Prostate gland (tissue), 2 donors: ENCODE measurements around the gene MYO6. TPM values are rescaled to one million over a fixed set of nuclear protein-coding genes. Genes with fewer than 3 reads are reported as not detected.

Experiments
- DNase-seq: peaks from one replicate; pipeline ENCODE4 v3.0.0-alpha.2; 2019; ENCODE audit warnings: low spot score
- H3K27ac ChIP-seq, 2 donors: fragments of 200-600 bp; sonication (generic); 2 replicates each; pipeline ENCODE4 v1.5.1; 2017 to 2019
- H3K27me3 ChIP-seq: fragments of 200-600 bp; sonication (generic); replicated peaks from 2 replicates; pipeline ENCODE4 v1.5.1; 2019; ENCODE audit not compliant: insufficient read depth
- H3K36me3 ChIP-seq, 2 donors: fragments of 200-600 bp; sonication (generic); 1 replicate in 1 of 2; 2 replicates in 1 of 2; pipeline versions ENCODE4 v1.5.1 to v1.8.1; 2017 to 2019
- H3K4me1 ChIP-seq: fragments of 200-600 bp; sonication (generic); replicated peaks from 2 replicates; pipeline ENCODE4 v1.5.1; 2019
- H3K4me3 ChIP-seq, 2 donors: fragments of 200-600 bp; sonication (generic); 2 replicates each; pipeline ENCODE4 v1.5.1; 2017 to 2019
- H3K9me3 ChIP-seq: fragments of 200-600 bp; sonication (generic); 2 replicates; pipeline ENCODE4 v1.5.1; 2017
- POLR2A ChIP-seq: fragments of 450-650 bp; IDR thresholded peaks from one replicate; pipeline ENCODE4 v1.6.1; 2016; ENCODE audit warnings: antibody characterized with exemption, mild to moderate bottlenecking
- POLR2AphosphoS5 ChIP-seq: sonication (generic); formaldehyde crosslinking; IDR thresholded peaks from one replicate; pipeline ENCODE4 v1.6.1; 2017; ENCODE audit warnings: antibody characterized with exemption
- WGBS: methylation state at CpG from one replicate; pipeline ENCODE4 v1.1.5; 2018; 5-methylcytosine and 5-hydroxymethylcytosine counted together
- intact Hi-C: fragments of 100-400 bp; cut with DNase I; formaldehyde crosslinking; loops from one replicate; pipeline ENCODE4 v1.14.2; 2022
- total RNA-seq, 2 donors: library from RNA; depleted of rRNA; stranded (reverse); fragments of >200 nt; gene quantifications; one replicate each; pipeline ENCODE4 v1.1.0, GENCODE V29; 2016
- TF ChIP-seq, protein P1 (sequence below), 4 experiments: fragments of 200-600 bp in 2 of 4; fragments of 450-650 bp in 2 of 4; sonication (generic) in 2 of 4; IDR thresholded peaks; 1 replicate in 3 of 4; 2 replicates in 1 of 4; pipeline ENCODE4 v1.5.1; 2016 to 2019; ENCODE audit warnings: antibody characterized with exemption in 4 of 4, mild to moderate bottlenecking in 2 of 4, moderate library complexity in 2 of 4

The MYO6 gene
- total RNA-seq, 2 donors from 2014 or later: 50.1 to 58.7 TPM

DNA sequence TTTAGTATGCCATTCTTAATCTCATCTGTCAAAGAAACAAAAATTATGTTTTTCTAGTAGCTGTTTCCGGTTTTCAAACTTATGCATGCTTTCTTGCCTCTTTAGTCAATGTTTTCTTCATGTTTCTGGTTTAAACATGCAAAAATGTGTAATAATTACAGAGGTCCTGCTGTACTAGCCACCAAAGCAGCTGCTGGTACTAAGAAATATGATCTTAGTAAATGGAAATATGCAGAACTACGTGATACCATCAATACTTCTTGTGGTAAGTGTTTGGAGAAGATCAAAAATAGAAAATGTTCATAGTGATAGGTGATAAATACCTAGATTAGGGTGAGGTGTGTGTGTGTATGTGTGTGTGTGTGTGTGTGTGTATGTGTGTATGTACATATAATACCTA is 158.4 kb downstream of the MYO6 start:
- no peaks in the 10 kb centered on the region for H3K36me3 ChIP-seq
- no peak for DNase-seq
- H3K4me3 ChIP-seq: no peak overlapping the region
- intact Hi-C loops: no loop called here
- H3K27me3 ChIP-seq: no peaks in the 10 kb centered on the region
- WGBS: 88% methylated on average over 2 of the region's 2 CpGs
- H3K4me1 ChIP-seq: no peaks in the 10 kb centered on the region
- H3K9me3 ChIP-seq: no peaks in the 10 kb centered on the region
- TF ChIP-seq, protein P1, sequence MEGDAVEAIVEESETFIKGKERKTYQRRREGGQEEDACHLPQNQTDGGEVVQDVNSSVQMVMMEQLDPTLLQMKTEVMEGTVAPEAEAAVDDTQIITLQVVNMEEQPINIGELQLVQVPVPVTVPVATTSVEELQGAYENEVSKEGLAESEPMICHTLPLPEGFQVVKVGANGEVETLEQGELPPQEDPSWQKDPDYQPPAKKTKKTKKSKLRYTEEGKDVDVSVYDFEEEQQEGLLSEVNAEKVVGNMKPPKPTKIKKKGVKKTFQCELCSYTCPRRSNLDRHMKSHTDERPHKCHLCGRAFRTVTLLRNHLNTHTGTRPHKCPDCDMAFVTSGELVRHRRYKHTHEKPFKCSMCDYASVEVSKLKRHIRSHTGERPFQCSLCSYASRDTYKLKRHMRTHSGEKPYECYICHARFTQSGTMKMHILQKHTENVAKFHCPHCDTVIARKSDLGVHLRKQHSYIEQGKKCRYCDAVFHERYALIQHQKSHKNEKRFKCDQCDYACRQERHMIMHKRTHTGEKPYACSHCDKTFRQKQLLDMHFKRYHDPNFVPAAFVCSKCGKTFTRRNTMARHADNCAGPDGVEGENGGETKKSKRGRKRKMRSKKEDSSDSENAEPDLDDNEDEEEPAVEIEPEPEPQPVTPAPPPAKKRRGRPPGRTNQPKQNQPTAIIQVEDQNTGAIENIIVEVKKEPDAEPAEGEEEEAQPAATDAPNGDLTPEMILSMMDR (IDR thresholded peaks at IDR 0.05): no peak
- TF ChIP-seq POLR2A (no peak), POLR2AphosphoS5 (no peak)
- H3K27ac ChIP-seq: no peak overlapping the region

- H3K27me3 ChIP-seq: no peaks in the 10 kb centered on the region
- H3K4me3 ChIP-seq: no peak overlapping the region
- intact Hi-C loops: no loop called here
- TF ChIP-seq, protein P1 (IDR thresholded peaks at IDR 0.05): no peak
- TF ChIP-seq POLR2AphosphoS5 (no peak), POLR2A (no peak)
- no peak for DNase-seq
- H3K36me3 ChIP-seq: no peaks in the 10 kb centered on the region
- H3K9me3 ChIP-seq: no peaks in the 10 kb centered on the region
- no peak overlapping the region for H3K27ac ChIP-seq
- no peaks in the 10 kb centered on the region for H3K4me1 ChIP-seq
Observed at GRCh38 chr6:75913040-75913439, 164.0 kb downstream of the MYO6 start.

- TF ChIP-seq POLR2AphosphoS5 (no peak), POLR2A (no peak)
- TF ChIP-seq, protein P1 (IDR thresholded peaks at IDR 0.05): no peak
- Histone ChIP-seq H3K27ac (no peak overlapping the region), H3K36me3 (no peaks in the 10 kb centered on the region), H3K27me3 (no peaks in the 10 kb centered on the region), H3K4me1 (no peaks in the 10 kb centered on the region), H3K4me3 (no peak overlapping the region), H3K9me3 (no peaks in the 10 kb centered on the region)
- intact Hi-C loops: no loop called here
- no peak for DNase-seq
Observed at GRCh38 chr6:75922226-75922625, 173.2 kb downstream of the MYO6 start.

- DNase-seq: no peak
- no peak overlapping the region for H3K4me3 ChIP-seq
- H3K27me3 ChIP-seq: no peaks in the 10 kb centered on the region
- intact Hi-C loops: no loop called here
- H3K4me1 ChIP-seq: no peaks in the 10 kb centered on the region
- no peak overlapping the region for H3K27ac ChIP-seq
- no peaks in the 10 kb centered on the region for H3K36me3 ChIP-seq
- WGBS: 87% methylated on average over 5 of the region's 5 CpGs
- no peaks in the 10 kb centered on the region for H3K9me3 ChIP-seq
- TF ChIP-seq, protein P1 (IDR thresholded peaks at IDR 0.05): no peak
- TF ChIP-seq POLR2A: no peak
- no peak for TF ChIP-seq POLR2AphosphoS5
Observed at GRCh38 chr6:75926293-75927168, 177.5 kb downstream of the MYO6 start.
